BE2C (cell line): ENCODE measurements around the gene SSB.

Experiments used
- DNase-seq: peaks from one replicate; pipeline ENCODE4 v3.0.0-alpha.2; 2020
- H3K27me3 ChIP-seq: fragments of 250-450 bp; sonication (Bioruptor Pico); 2 replicates; pipeline ENCODE4 v1.5.1; 2020; ENCODE audit warnings: mild to moderate bottlenecking
- H3K36me3 ChIP-seq: fragments of 250-450 bp; sonication (Bioruptor Pico); 2 replicates; pipeline ENCODE4 v1.5.1; 2020; ENCODE audit warnings: mild to moderate bottlenecking
- H3K4me1 ChIP-seq: fragments of 250-450 bp; sonication (Bioruptor Pico); 2 replicates; pipeline ENCODE4 v1.5.1; 2020
- H3K4me3 ChIP-seq: 2 replicates; pipeline ENCODE4 v1.5.1; 2011; ENCODE audit warnings: low read depth, low read length
- H3K9me3 ChIP-seq: fragments of 250-450 bp; sonication (Bioruptor Pico); 2 replicates; pipeline ENCODE4 v1.5.1; 2020
- TF ChIP-seq, protein P1 (sequence below): IDR thresholded peaks from 2 replicates; pipeline ENCODE4 v1.5.1; 2012; ENCODE audit warnings: mild to moderate bottlenecking, low read depth, low read length

SSB gene

DNA sequence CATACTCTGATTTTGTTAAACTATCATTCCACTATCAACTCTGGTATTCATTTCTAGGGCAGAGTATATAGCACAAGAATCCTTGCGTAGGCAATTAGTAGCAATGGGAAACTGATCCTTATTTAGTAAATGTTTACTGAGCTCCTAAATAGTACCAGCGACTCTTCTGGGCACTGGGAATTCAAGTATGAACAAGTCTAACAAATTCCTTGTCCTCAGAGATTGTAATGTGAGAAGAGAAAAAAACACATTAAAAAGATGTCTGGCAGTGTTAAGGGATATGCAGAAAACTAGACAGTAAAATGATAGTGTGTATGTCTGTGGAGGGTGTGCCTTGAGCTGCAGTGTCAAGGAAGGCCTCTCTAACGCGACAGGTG is 25.3 kb downstream of the SSB start:
- Histone ChIP-seq H3K36me3 (no peaks in the 10 kb centered on the region), H3K9me3 (no peaks in the 10 kb centered on the region)
- TF ChIP-seq, protein P1, sequence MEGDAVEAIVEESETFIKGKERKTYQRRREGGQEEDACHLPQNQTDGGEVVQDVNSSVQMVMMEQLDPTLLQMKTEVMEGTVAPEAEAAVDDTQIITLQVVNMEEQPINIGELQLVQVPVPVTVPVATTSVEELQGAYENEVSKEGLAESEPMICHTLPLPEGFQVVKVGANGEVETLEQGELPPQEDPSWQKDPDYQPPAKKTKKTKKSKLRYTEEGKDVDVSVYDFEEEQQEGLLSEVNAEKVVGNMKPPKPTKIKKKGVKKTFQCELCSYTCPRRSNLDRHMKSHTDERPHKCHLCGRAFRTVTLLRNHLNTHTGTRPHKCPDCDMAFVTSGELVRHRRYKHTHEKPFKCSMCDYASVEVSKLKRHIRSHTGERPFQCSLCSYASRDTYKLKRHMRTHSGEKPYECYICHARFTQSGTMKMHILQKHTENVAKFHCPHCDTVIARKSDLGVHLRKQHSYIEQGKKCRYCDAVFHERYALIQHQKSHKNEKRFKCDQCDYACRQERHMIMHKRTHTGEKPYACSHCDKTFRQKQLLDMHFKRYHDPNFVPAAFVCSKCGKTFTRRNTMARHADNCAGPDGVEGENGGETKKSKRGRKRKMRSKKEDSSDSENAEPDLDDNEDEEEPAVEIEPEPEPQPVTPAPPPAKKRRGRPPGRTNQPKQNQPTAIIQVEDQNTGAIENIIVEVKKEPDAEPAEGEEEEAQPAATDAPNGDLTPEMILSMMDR = no peak

DNA sequence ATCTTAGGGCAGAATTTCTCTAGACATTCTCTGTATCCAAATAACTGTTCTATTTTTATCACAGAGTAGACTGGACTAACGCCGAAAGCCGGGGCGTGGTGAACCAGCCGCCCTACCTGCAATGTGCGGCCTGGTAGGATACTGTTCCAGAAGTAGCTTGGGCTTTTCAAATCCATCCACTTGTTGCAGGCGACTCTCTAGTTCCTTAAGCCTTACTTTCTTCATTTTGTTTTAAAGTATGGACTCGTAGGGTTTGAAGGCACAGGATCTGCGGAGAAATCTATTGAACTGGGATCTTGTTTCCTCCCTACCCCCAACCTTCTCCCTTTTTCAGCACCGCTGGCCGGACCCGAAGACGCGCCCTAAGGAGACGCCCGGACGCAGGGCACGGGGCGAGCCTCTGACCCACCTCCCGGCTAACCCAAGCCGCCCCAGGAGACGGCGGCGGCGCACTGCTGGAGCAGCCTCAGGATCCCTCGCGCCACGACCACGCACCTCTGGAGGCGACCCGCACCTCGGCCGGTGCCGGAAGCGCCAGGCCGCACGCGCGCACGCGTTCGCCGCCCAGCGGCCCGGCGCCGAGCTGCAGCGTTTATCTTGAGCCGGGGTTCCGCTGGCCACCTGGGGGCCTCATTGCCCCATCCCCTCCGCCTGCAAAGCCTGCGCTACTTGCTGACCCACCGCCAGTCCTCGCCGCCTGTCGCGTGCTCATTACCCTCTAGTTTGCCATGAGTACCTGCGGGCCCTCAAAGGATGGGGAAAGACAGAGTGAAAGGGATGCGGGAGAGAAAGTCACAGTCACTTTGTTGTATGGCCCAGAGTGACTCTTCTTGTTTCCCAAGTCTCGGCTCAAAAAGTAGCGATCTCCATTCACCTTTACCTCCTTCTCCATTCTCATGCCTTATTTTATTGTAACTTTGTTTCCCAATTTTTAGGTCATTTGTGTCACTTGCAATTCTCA is 26.0 kb downstream of the SSB start, which contains the start of gene METTL5:
Gene METTL5, minus strand, starts transcription at position 533 of the 961 bp plus-strand sequence. Its CDS starts 308 bp downstream, at position 225.
- no peaks in the 10 kb centered on the region for H3K4me1 ChIP-seq
- no peaks in the 10 kb centered on the region for H3K36me3 ChIP-seq
- no peaks in the 10 kb centered on the region for H3K9me3 ChIP-seq
- no peaks in the 10 kb centered on the region for H3K27me3 ChIP-seq
- peak within 1 kb of the TSS; percentile 76 for H3K4me3 ChIP-seq
- peak; percentile 80 for DNase-seq
- TF ChIP-seq, protein P1 = peak; percentile 63

More for the DNA sequence above, 25.3 kb downstream of the SSB start:
- Histone ChIP-seq H3K4me3 (peak overlapping the region; percentile 76), H3K27me3 (no peaks in the 10 kb centered on the region), H3K4me1 (no peaks in the 10 kb centered on the region)
- DNase-seq = no peak

DNA sequence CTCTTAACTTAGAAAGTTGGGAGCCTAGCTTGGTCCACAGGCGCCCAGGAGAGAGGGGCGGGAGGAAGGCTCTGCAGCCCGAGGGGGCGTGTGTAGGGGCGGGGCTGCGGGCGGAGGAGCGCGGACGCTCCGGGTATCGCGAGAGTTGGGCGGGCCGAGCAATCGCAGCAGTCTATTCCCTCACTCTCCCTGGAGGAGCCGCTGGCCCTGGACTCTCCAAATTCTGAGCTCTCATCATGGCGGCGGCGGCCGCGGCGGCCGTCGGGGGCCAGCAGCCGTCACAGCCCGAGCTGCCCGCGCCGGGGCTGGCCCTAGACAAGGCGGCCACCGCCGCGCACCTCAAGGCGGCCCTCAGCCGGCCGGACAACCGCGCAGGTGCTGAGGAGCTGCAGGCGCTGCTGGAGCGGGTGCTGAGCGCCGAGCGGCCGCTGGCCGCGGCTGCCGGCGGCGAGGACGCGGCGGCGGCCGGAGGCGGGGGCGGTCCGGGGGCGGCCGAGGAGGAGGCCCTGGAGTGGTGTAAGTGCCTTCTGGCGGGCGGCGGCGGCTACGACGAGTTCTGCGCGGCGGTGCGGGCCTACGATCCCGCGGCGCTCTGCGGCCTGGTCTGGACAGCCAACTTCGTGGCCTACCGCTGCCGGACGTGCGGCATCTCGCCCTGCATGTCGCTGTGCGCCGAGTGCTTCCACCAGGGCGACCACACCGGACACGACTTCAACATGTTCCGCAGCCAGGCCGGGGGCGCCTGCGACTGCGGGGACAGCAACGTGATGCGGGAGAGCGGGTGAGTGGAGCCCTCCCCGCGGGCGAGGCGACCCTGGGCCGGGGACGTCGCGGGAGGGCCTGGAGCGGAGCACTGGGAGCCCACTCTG is 28.8 kb downstream of the SSB start, which contains the start of gene UBR3:
Gene UBR3, plus strand, starts transcription at position 183 of the 869 bp plus-strand sequence. Its CDS starts 54 bp downstream, at position 237.
- Histone ChIP-seq H3K36me3 (no peaks in the 10 kb centered on the region), H3K9me3 (no peaks in the 10 kb centered on the region), H3K4me1 (no peaks in the 10 kb centered on the region), H3K27me3 (no peaks in the 10 kb centered on the region), H3K4me3 (peak within 1 kb of the TSS; percentile 80)
- TF ChIP-seq, protein P1 = no peak
- DNase-seq = peak; percentile 90

DNA sequence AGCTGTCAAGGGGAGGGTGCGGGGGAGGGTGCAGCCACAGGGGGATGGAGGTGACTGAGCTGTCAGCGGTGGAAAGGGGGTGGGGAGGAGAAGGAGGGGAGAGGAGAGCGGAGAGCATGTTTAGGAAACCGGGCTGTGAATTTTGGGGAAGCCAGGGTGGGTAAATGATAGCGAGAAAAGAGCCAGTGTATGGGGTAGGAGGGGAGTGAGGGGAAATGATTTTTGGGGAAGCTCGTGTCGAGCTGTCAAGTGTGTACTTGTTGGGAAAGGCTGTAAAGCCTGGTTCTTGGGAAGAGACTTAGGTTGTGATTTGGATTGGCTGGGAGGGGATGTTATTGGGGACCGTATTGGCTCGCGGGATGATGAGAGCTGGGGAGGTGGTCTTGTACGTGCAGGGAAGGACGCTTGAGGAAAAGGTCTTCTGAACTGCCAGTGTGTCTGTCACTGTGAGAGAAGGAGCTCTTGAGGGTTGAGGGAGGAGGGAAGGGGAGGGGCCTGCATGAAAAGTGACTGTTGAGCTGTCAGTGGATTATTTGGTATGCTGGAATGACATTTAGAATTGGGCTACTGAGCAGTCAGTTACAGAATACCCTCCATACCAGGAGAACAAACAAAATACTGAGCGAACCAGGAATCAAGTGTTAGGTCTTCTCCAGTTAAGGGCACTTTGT is 29.6 kb downstream of the SSB start:
- H3K4me3 ChIP-seq = peak overlapping the region; percentile 80
- H3K9me3 ChIP-seq = no peaks in the 10 kb centered on the region
- no peaks in the 10 kb centered on the region for H3K36me3 ChIP-seq
- no peaks in the 10 kb centered on the region for H3K27me3 ChIP-seq
- no peaks in the 10 kb centered on the region for H3K4me1 ChIP-seq
- DNase-seq = peak; percentile 32
- TF ChIP-seq, protein P1 = no peak

DNA sequence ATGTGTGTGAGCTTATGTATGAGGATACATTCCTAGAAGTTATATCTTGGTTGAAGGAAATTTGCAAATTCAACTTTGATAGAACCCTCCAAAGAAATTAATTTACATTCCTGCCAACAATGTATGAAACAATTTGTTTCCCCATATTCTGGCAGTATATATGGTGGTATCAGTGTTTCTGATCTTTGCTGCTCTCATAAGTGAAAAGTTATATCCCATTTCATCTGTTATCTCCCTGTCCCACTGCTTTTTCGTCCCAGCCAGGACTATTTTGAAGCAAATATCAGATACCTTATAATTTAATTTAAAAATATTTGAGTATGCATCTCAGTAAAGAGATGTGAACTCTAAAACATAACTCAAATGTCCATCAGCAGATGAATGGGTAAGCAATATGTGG is 35.7 kb downstream of the SSB start:
- TF ChIP-seq, protein P1 = no peak
- H3K4me3 ChIP-seq = no peak overlapping the region
- H3K9me3 ChIP-seq = no peaks in the 10 kb centered on the region
- no peaks in the 10 kb centered on the region for H3K4me1 ChIP-seq
- no peak for DNase-seq
- H3K27me3 ChIP-seq = no peaks in the 10 kb centered on the region
- no peaks in the 10 kb centered on the region for H3K36me3 ChIP-seq
